ENCODE data around the gene DPP4. TPM values are rescaled to one million over a fixed set of nuclear protein-coding genes. Genes with fewer than 3 reads are reported as not detected.

The DPP4 gene
- total RNA-seq, 1 donor from 2014 or later = 0.49 TPM

GRCh38 chr2:162060532-162060931, 13.5 kb downstream of the DPP4 start:
- no peak for DNase-seq (ENCODE audit: low spot score)
- Histone ChIP-seq H3K27ac (no peak overlapping the region), H3K4me1 (peaks cover 5% of the 10 kb centered on the region), H4K20me1 (ENCODE audit: low read depth) (no peaks in the 10 kb centered on the region), H3K36me3 (no peaks in the 10 kb centered on the region), H3K9me3 (ENCODE audit: low read depth) (no peaks in the 10 kb centered on the region), H3K79me2 (ENCODE audit: low read depth) (no peaks in the 10 kb centered on the region), H3K9ac (no peak overlapping the region), H3K27me3 (no peaks in the 10 kb centered on the region), H3K4me2 (no peak overlapping the region), H3K4me3 (no peak overlapping the region), H2AFZ (replicated peaks) (no peak overlapping the region), H3F3A (ENCODE audit: low read depth) (no peaks in the 10 kb centered on the region)
- no peaks in the 10 kb centered on the region for H3K36me3 Mint-ChIP-seq
- no peak overlapping the region for H3K27ac Mint-ChIP-seq
- no peak for TF ChIP-seq CTCF (IDR thresholded peaks at IDR 0.05)
- TF ChIP-seq EZH2 (IDR thresholded peaks at IDR 0.05) = no peak
- no peak for TF ChIP-seq EZH2phosphoT487 (IDR thresholded peaks at IDR 0.05)
- no peak overlapping the region for H3K4me3 Mint-ChIP-seq
- H3K9me3 Mint-ChIP-seq = peaks cover 9% of the 10 kb centered on the region
- H3K4me1 Mint-ChIP-seq = peaks cover 9% of the 10 kb centered on the region
- peaks cover 6% of the 10 kb centered on the region for H3K27me3 Mint-ChIP-seq (ENCODE audit: insufficient read depth, low read depth)

- no peak overlapping the region for H3K9ac ChIP-seq
- no peaks in the 10 kb centered on the region for H4K20me1 ChIP-seq (ENCODE audit: low read depth)
- no peak overlapping the region for H3K4me3 Mint-ChIP-seq
- H3K27me3 Mint-ChIP-seq (ENCODE audit: insufficient read depth, low read depth) = peaks cover 2% of the 10 kb centered on the region
- no peaks in the 10 kb centered on the region for H3K36me3 ChIP-seq
- no peak overlapping the region for H3K27ac ChIP-seq
- no peak for DNase-seq (ENCODE audit: low spot score)
- no peak overlapping the region for H3K4me3 ChIP-seq
- peaks cover 5% of the 10 kb centered on the region for H3K4me1 ChIP-seq
- peak overlapping the region; percentile 9 for H2AFZ ChIP-seq (replicated peaks)
- H3K27ac Mint-ChIP-seq = no peak overlapping the region
- TF ChIP-seq EZH2 (IDR thresholded peaks at IDR 0.05) = no peak
- TF ChIP-seq EZH2phosphoT487 (IDR thresholded peaks at IDR 0.05) = no peak
- TF ChIP-seq CTCF (IDR thresholded peaks at IDR 0.05) = no peak
- no peaks in the 10 kb centered on the region for H3F3A ChIP-seq (ENCODE audit: low read depth)
- no peaks in the 10 kb centered on the region for H3K79me2 ChIP-seq (ENCODE audit: low read depth)
- H3K4me1 Mint-ChIP-seq = peaks cover 9% of the 10 kb centered on the region
- H3K9me3 Mint-ChIP-seq = peaks cover 9% of the 10 kb centered on the region
- H3K4me2 ChIP-seq = no peak overlapping the region
- H3K9me3 ChIP-seq (ENCODE audit: low read depth) = no peaks in the 10 kb centered on the region
- H3K36me3 Mint-ChIP-seq = no peaks in the 10 kb centered on the region
- H3K27me3 ChIP-seq = no peaks in the 10 kb centered on the region
Observed at GRCh38 chr2:162058973-162059668, 14.9 kb downstream of the DPP4 start.

- no peaks in the 10 kb centered on the region for H4K20me1 ChIP-seq (ENCODE audit: low read depth)
- no peak overlapping the region for H3K4me2 ChIP-seq
- peaks cover 9% of the 10 kb centered on the region for H3K4me1 Mint-ChIP-seq
- no peak overlapping the region for H3K27ac Mint-ChIP-seq
- TF ChIP-seq EZH2phosphoT487 (IDR thresholded peaks at IDR 0.05) = no peak
- no peak for TF ChIP-seq EZH2 (IDR thresholded peaks at IDR 0.05)
- TF ChIP-seq CTCF (IDR thresholded peaks at IDR 0.05) = no peak
- H3K9ac ChIP-seq = no peak overlapping the region
- DNase-seq (ENCODE audit: low spot score) = no peak
- no peaks in the 10 kb centered on the region for H3F3A ChIP-seq (ENCODE audit: low read depth)
- no peaks in the 10 kb centered on the region for H3K27me3 Mint-ChIP-seq (ENCODE audit: insufficient read depth, low read depth)
- H3K9me3 ChIP-seq (ENCODE audit: low read depth) = no peaks in the 10 kb centered on the region
- H3K4me3 Mint-ChIP-seq = no peak overlapping the region
- no peaks in the 10 kb centered on the region for H3K36me3 Mint-ChIP-seq
- H2AFZ ChIP-seq (replicated peaks) = no peak overlapping the region
- H3K27ac ChIP-seq = no peak overlapping the region
- H3K79me2 ChIP-seq (ENCODE audit: low read depth) = no peaks in the 10 kb centered on the region
- H3K4me3 ChIP-seq = no peak overlapping the region
- H3K9me3 Mint-ChIP-seq = peaks cover 9% of the 10 kb centered on the region
- no peaks in the 10 kb centered on the region for H3K27me3 ChIP-seq
- no peaks in the 10 kb centered on the region for H3K36me3 ChIP-seq
- peaks cover 5% of the 10 kb centered on the region for H3K4me1 ChIP-seq
Observed at GRCh38 chr2:162057426-162057825, 16.6 kb downstream of the DPP4 start.

All from neural progenitor cell (in vitro differentiated cells).